Measurements from ENCODE around the gene OR6X1. TPM values are rescaled to one million over a fixed set of nuclear protein-coding genes. Genes with fewer than 3 reads are reported as not detected.

The OR6X1 gene
- total and polyA plus RNA-seq, 7 donors: not detected

DNA sequence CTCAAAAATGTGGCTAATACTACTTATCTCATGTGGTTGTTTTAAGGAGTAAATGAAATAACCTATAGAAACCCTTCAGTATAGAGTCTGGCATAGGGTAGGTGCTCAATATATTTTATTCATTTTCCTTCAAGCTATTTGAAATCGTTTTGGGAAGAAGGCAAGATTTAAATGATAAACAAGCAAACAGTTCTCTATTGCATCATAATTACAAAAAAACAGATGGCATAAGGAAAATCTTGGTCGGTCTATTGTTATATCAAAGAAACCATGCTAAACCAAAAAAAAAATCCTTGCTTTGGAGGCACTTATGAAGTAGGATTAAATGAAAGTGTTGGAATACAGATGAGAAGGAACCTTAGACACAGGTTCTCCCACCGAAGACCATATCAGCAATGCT, 17.5 kb downstream of the OR6X1 start:
- TF ChIP-seq, protein P1, sequence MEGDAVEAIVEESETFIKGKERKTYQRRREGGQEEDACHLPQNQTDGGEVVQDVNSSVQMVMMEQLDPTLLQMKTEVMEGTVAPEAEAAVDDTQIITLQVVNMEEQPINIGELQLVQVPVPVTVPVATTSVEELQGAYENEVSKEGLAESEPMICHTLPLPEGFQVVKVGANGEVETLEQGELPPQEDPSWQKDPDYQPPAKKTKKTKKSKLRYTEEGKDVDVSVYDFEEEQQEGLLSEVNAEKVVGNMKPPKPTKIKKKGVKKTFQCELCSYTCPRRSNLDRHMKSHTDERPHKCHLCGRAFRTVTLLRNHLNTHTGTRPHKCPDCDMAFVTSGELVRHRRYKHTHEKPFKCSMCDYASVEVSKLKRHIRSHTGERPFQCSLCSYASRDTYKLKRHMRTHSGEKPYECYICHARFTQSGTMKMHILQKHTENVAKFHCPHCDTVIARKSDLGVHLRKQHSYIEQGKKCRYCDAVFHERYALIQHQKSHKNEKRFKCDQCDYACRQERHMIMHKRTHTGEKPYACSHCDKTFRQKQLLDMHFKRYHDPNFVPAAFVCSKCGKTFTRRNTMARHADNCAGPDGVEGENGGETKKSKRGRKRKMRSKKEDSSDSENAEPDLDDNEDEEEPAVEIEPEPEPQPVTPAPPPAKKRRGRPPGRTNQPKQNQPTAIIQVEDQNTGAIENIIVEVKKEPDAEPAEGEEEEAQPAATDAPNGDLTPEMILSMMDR (IDR thresholded peaks at IDR 0.05): no peak
- TF ChIP-seq POLR2AphosphoS5 (IDR thresholded peaks at IDR 0.05) (no peak), EP300 (IDR thresholded peaks at IDR 0.05) (no peak), POLR2A (IDR thresholded peaks at IDR 0.05) (no peak)
- peaks cover 0 to 19% (median 0%) of the 10 kb centered on the region in 4 donors for H3K36me3 ChIP-seq
- WGBS, 2 donors: 64 to 87% methylated on average over 3 of the region's 3 CpGs
- no peak overlapping the region for H3K27ac ChIP-seq
- no peak for DNase-seq
- intact Hi-C loops (cut with DNase I): no loop called here
- H3K9me3 ChIP-seq: no peaks in the 10 kb centered on the region
- no peaks in the 10 kb centered on the region for H3K27me3 ChIP-seq
- peaks cover 0 to 19% (median 14%) of the 10 kb centered on the region in 4 donors for H3K4me1 ChIP-seq
- H3K4me3 ChIP-seq: no peak overlapping the region

DNA sequence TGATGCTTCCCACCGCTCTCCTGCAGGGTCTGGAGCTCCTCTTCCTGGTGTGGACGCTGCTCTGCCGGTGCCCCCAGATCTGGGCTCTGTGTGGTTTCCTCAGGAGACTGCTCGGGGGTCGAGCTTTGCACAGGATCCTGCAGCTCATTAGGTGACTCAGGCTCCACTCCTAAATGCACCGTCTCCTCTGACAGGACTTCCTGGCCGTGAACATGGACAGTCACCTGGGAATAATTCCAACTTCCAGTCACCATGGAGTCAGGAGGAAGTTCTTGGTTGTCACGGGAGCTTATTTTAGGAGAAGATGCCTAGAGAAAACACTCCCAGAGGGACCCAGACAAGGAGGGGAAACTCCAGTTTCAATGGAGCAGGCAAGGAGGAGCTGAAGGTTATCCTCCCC, 24.7 kb downstream of the OR6X1 start:
- H3K27me3 ChIP-seq: no peaks in the 10 kb centered on the region
- WGBS, 2 donors: 95 to 97% methylated on average over 8 of the region's 8 CpGs
- no peak overlapping the region for H3K4me3 ChIP-seq
- H3K4me1 ChIP-seq: no peaks in the 10 kb centered on the region
- no peak overlapping the region for H3K27ac ChIP-seq
- intact Hi-C loops (cut with DNase I): no loop called here
- TF ChIP-seq, protein P1 (IDR thresholded peaks at IDR 0.05): no peak
- TF ChIP-seq EP300 (IDR thresholded peaks at IDR 0.05): no peak
- no peak for TF ChIP-seq POLR2AphosphoS5 (IDR thresholded peaks at IDR 0.05)
- no peak for TF ChIP-seq POLR2A (IDR thresholded peaks at IDR 0.05)
- peaks cover 47 to 67% (median 53%) of the 10 kb centered on the region in 4 donors for H3K36me3 ChIP-seq
- DNase-seq: no peak
- H3K9me3 ChIP-seq: no peaks in the 10 kb centered on the region

DNA sequence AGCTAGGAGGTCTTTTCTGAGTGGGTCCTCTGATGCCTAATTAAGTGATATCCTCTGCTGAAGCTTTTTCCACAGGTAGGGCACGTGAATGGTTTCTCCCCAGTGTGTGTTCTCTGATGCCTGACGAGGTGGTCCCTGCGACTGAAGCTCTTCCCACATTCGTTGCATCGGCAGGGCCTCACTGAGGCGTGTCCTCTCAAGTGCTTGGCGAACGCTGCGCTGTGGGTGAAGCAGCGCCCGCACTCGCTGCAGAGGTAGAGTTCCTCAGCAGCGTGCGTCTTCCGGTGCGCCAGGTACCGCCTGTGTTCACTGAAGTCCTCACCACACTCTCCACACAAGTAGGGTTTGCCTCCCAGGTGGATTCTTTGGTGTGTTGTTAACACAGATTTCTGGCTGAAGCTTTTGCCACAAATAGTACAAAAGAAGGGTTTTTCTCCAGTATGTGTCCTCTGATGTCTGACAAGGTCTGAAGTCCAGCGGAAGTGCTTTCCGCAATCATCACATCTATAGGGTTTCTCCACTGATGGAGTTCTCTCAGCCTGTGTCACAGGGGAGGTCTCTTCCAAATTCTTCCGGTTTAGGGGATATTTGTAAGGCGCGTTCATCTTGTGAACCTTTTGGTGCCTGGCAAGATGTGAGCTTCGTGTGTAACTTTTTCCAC, 28.2 kb downstream of the OR6X1 start:
- no peak for TF ChIP-seq POLR2A (IDR thresholded peaks at IDR 0.05)
- no peak for TF ChIP-seq EP300 (IDR thresholded peaks at IDR 0.05)
- TF ChIP-seq, protein P1 (IDR thresholded peaks at IDR 0.05): no peak
- TF ChIP-seq POLR2AphosphoS5 (IDR thresholded peaks at IDR 0.05): no peak

DNA sequence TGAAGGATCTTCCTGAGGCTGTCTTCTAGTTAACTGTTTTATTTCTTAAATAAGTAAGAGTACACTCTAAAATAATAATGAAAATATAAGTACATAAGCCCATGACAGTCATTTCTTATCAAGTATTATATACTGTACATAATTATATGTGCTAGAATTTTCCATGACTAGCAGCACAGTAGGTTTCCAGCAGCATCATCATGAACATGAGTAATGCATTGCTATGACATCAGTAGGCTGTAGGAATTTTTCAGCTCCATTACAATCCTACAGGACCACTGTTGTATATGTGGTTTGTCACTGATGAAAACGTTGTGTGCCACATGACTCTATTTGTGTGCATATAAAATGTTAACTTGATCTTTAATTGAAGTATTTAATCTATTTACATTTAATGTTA, 34.9 kb downstream of the OR6X1 start:
- TF ChIP-seq, protein P1 (IDR thresholded peaks at IDR 0.05): no peak
- TF ChIP-seq POLR2A (IDR thresholded peaks at IDR 0.05): no peak
- no peak for TF ChIP-seq POLR2AphosphoS5 (IDR thresholded peaks at IDR 0.05)
- TF ChIP-seq EP300 (IDR thresholded peaks at IDR 0.05): no peak
- H3K27me3 ChIP-seq: no peaks in the 10 kb centered on the region
- WGBS, 2 donors: 59 to 70% methylated on average over 1 of the region's 1 CpG

More for the DNA sequence above, 28.2 kb downstream of the OR6X1 start:
- Histone ChIP-seq H3K27ac (no peak overlapping the region), H3K4me3 (no peak overlapping the region), H3K4me1 (no peaks in the 10 kb centered on the region), H3K9me3 (no peaks in the 10 kb centered on the region), H3K36me3 (peaks cover 47 to 71% (median 54%) of the 10 kb centered on the region in 4 donors), H3K27me3 (no peaks in the 10 kb centered on the region)
- intact Hi-C loops (cut with DNase I): no loop called here
- 98% methylated on average over 23 of the region's 23 CpGs for WGBS, 2 donors
- DNase-seq: no peak

More for the DNA sequence above, 34.9 kb downstream of the OR6X1 start:
- DNase-seq: no peak
- no peak overlapping the region for H3K27ac ChIP-seq
- no peaks in the 10 kb centered on the region for H3K4me1 ChIP-seq
- no peaks in the 10 kb centered on the region for H3K9me3 ChIP-seq
- peaks cover 0 to 4% (median under 1%) of the 10 kb centered on the region in 4 donors for H3K36me3 ChIP-seq
- no peak overlapping the region for H3K4me3 ChIP-seq
- intact Hi-C loops (cut with DNase I): no loop called here

Data from sigmoid colon (tissue), 7 donors.